ENCODE results near the gene IGF2BP2.

- no peak for TF ChIP-seq ZFP30 (CRISPR knock-in tag; IDR thresholded peaks at IDR 0.05)
- no peak for TF ChIP-seq ESRRG (CRISPR knock-in tag; IDR thresholded peaks at IDR 0.05)
- TF ChIP-seq ZNF70 (CRISPR knock-in tag; IDR thresholded peaks at IDR 0.05) = no peak
- no peak for TF ChIP-seq TOX (CRISPR knock-in tag; IDR thresholded peaks at IDR 0.05; ENCODE audit: borderline replicate concordance)
- TF ChIP-seq CREB5 (CRISPR knock-in tag; IDR thresholded peaks at IDR 0.05; ENCODE audit: low read depth) = no peak
- no peak for TF ChIP-seq RARB (CRISPR knock-in tag; IDR thresholded peaks at IDR 0.05)
Measured at GRCh38 chr3:185763347-185764005, 61.4 kb downstream of the IGF2BP2 start.

All from SK-N-SH treated with all-trans-retinoic acid at 6 μM for 48 hours (cell line).